ENCODE results near the gene AMER3.

GRCh38 chr2:130749641-130750040, 5.7 kb upstream of the AMER3 start:
- no peak for TF ChIP-seq CTCF (IDR thresholded peaks at IDR 0.05)
- TF ChIP-seq POLR2A (IDR thresholded peaks at IDR 0.05), result no peak

Measured in testis (tissue), 2 donors.